ENCODE data around the gene B3GNT2. TPM values are rescaled to one million over a fixed set of nuclear protein-coding genes. Genes with fewer than 3 reads are reported as not detected.

Gene B3GNT2
- polyA plus RNA-seq, 12 donors, result 7.6 to 10.9 (median 9.2) TPM; not detected in 1

DNA sequence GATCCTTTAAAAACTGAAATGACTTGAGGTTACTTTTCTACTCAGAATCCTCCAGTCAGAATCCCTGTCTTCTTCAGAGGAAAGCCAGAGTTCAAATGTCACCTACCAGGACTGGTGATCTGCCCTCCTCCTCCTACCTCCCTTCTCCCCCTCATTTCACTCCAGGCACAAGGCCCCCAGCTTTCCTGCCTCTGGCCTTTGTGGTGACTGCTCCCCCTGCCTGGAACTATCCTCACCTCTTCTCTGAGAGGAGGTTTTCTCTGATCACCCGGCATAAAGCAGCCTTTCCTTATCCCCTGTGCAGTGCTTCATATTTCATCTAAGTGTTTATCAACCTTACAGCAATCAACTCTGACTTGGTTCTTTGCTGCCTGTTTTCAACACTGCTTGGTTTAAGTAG, 6.8 kb downstream of the B3GNT2 start:
- DNase-seq, result no peak

DNA sequence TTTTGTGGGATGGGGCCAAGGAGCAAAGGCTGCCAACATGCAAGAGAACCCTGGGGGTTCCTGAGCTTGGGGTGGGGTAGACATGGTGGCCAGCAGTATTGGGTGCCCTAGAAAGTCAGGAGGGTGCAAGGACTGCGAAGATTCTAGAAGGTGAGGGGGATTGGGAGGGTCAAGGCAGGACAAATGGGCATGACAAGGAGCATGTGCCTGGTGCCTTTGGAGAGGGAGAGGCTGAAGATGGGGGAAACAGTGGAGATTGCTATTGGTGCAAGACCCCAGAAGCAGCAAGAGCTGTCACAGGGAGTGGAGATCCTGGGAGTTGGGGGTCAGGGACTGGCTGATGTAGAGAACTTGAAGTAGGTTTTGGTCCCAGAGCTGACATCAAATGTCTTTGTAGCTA, 7.5 kb downstream of the B3GNT2 start:
- DNase-seq, result no peak

DNA sequence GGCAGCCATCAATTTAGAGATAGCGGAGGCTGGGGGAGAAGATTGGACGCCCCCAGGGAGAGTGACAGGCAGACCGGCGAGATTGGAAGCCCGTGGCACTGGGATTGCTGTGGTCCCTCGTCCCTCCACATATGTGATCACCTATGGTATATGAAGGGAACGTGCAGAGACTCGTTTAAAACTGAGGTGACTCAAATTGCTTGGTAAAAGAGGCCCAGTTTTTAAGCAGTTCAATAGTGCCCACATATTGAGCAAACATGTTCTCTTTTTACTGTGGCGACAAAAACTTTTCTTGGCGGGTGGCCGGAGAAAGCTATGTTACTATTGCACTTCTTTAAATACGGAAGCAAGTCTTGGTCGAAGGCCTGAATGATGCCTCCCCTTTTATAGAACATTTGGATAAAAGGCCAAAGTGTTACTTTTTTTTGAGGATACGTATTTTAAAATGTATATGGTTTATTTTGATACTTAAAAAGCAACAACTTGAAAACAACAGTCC, 9.1 kb downstream of the B3GNT2 start:
- no peak for DNase-seq

DNA sequence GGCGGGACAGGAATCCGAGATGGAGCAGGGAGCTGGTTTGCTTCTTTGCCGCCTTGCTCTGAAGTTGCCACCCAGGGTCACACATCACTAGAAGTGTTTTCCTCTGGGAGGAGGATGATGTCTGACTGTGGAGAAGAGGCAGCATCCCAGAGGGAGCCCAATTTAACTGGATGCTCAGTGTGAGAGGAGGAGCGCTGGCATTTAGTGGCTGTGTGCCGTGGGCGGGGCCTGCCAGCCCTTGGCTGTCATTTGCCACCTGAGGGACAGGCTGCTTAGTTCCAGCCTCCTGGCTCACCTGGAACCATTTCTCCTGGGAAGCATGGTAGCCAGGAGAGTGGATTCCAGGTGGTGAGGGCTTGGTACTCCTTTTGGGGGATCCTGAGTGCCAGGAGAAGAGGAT, 9.6 kb downstream of the B3GNT2 start:
- no peak for DNase-seq

DNA sequence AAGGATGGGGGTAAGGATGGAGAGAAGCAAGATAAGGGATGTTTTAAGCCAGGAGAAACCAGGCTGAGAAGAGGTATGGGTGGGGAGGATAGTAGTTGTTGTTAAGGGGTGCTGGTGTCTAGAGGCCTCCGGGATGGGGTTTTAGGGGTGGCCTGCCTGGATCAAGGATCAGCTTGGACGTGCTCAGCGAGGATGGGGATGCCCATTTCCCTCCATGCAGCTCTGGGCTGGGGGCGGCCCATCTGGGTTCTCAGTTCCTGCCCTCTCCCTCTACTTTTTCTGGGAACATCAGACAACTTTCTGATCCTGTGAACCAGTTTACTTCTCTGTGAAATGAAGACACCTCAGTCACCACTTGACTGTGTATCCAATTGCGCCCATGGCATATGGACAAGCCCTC, 10.1 kb downstream of the B3GNT2 start:
- DNase-seq, result no peak

DNA sequence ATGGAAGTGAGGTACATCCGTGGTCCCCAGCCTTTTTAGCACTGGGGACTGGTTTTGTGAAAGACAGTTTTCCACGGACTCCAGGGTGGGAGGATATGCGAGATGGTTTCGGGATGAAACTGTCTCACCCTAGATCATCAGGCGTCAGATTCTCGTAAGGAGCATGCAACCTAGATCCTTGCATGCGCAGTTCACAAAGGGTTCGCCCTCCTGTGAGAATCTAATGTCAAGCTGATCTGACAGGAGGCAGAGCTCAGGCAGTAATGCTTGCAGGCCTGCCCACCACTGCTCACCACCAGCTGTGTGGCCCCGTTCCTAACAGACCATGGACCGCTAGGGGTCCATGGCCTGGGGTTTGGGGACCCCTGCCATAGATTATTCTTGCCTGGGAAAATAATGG, 11.6 kb downstream of the B3GNT2 start:
- no peak for DNase-seq

DNA sequence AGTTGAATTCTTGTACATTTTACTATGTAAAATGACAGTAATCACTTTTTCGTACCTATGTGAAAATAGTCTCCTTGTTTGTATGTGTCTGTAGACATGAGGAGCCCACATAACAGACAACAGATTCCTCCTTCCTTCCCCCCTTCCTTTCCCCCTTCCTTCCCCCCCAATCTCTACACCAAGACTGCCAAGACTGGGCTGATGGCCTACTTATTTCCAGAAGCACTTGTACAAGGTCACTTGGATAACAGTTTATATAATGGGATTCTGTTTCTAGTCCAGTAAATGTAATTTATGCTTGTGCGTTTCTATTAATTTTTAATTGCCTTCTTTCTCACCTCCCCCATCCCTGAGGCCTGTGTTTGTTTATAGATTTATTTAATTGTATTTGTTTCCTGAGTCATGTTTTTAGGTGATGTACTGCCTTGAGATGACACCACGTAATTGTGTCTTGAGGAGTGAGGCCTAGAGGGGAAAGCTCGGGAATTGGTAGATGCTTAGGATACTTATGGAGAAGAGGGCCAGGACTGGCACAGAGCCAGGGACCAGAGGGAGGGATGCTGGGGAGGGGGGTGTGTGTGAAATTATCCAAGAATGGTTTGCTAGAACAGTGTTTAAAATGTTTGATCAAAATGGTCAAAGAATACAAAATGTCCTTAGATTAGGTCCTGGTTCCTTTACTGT, 12.3 kb downstream of the B3GNT2 start:
- DNase-seq, result no peak

DNA sequence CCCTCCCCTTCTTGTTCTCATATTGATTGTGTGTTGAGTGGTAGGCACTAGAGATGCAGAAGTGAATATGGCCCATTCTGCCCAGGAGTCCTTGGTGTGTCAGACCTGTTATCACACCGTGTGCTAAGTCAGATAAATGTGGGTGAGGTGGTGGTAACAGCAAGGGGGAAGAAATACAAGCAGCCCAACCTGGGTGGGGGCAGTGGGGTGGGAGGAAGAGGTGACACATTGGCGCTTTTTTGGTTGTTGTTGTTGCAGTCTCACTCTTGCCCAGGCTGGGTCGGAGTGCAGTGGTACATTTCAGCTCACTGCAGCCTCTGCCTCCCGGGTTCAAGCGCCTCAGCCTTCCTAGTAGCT, 12.8 kb downstream of the B3GNT2 start:
- no peak for DNase-seq

DNA sequence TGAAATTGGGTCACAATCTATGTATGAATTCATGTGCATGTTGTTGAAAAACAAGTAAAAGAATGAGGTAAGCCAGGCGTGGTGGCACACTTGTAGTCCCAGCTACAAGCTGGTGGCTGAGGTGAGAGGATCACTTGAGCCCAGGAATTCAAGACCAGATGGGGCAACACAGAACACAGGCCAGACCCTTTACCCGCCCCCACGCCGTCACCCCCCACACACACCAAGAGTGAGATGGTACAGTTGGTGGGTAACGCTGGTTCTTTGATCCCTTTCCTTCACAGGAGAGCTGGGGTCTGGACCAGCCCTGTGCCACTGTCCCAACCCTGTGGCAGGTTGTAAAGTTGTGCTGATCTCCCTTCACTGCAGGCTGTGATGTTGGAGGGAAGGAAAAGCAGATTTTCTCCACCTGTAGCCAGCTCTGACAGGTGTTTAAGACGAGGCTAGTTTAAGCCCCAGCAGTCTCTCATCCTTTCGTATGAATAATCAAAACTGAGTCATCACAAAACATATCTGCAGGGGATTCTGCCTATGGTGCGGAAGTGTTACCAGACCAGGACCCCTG, 13.6 kb downstream of the B3GNT2 start:
- no peak for DNase-seq

DNA sequence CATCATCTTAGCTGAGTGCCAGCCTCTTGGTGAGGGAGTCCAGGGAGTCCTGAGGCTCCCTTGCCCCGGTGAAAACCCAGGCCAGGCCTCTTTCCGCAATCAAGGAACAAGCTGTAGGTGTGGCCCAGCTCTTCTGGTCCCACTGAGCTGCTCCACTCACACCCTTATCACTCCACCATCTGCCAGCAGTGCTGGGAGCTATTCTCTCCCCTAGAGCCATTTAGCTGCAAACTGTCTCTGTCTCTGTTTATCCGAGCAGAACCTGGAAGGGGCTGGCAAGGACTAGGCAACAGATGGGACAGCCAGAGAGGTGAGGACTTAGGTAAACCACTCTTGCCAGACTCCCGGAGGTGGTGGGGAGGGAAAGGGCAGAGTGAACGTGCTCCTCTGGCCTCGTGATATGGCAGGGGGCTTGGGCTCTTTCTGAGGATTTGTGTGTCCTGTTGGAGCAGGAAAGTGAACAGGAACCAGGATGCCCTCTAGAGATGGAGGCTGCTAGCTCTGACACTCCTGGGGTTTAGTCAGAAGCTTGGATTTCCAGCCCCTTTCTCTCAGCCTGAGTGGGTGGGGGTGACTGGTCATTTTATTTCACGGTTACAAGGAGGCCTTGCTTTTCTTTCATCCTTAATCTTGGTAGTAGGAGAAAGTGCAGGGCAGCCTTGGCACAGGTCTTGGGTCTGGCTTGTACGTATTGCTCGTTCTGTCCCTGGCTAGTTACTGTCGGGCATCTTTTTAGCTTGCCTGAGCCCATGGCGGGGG, 19.6 kb downstream of the B3GNT2 start:
- no peak for DNase-seq

DNA sequence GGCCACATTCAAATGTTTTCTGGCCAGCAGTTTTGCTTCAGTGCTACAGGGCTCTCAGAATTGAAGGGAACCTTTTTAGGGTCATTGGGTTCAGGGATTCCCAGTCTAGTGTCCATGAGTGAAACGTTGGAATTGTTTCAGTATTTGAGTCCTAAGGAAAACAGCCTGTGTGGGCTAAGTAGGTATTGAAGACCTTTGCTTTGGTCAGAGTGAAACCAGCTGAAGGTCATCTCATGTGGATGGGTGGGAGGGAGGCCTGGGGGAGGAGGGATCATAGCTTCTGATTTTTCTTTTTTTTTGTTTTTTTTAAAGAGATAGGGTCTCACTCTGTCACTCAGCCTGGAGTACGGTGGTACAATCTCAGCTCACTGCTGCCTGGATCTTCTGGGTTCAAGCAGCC, 20.2 kb downstream of the B3GNT2 start:
- DNase-seq, result no peak

DNA sequence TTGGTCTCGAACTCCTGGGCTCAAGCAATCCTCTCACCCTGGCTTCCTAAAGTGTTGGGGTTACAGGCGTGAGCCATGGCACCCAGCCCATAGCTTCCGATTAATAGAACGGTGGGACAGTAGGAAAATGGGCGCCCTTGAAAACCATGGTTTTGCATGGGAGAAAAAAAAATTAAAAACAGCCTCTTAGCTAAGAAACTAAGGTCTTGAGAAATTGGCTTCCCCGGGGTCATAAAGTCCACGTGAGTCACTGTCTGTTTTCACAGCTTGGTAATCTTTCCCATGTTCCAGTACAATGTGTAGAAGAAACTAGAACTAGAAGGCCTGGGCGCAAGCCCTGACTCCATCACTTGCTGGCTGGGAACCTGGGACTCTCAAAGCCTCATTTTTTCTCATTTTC, 20.7 kb downstream of the B3GNT2 start:
- no peak for DNase-seq

DNA sequence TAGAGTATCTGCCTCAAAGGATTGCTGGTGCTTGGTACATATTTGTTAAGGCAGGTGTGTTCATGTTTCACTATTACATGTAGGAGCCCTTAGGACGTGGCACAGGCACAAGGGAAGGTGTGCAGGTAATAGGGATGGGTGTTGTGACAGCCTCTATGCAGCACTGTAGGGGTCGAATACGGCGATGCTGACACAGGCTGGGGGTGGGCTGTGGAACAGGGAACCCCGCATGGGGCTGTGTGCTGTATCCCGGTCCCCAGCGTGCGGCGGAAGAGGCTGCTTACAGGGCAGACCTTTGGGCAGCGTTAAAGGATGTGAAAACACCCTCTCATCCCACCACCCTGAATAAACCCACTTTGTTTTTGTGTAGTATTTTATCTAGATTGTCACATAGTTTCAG, 21.5 kb downstream of the B3GNT2 start:
- no peak for DNase-seq

DNA sequence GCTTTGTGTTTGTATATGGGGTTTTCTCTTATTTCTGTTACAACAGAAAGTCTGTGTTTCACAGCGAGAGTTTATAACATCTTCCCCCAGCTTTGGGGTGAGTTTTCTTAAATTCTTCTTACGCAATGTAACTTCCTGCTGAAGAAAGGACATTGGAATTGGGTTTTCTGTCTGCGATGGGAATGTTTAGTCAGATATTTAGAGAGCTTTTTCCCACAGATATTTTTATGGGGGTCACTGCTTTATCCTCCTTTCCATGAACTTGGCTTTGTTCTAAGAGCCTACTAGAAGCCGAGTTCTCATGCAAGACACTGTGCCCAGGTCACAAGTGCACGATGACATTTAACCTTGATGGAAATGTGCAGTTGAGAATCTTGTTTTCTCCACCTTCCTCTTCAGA, 22.1 kb downstream of the B3GNT2 start:
- no peak for DNase-seq

DNA sequence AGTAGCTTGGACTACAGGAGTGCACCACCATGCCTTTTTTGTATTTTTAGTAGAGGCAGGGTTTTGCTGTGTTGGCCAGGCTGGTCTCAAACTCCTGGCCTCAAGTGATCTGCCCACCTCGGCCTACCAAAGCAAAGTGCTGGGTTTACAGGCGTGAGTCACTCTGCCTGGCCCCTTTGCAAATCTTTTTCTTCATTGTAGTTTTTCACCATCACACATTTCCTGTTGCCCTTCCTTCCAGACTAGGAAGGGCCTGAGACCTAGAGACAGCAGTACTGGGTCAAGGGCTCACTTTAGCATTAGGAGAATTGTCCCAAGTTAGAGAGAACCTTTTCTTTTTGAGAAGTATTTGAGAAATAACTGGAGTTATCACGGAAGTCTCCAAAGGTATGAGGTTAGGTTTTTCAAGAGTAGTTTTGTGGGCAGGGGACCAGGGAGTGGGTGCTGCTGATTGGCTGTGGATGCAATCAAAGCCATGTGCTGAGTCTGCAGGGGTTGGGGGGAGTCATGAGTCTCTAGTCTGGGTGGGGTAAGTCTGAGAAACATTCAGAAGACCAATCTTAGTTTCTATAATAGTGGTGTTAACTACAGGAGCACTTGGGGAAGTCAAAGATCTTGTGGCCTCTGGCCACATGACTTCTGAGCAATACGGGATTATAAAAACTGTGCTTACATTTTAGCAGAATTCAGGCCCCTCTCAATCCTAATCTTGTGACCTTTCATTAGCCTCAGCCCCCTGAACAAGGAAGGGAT, 23.7 kb downstream of the B3GNT2 start:
- DNase-seq, result no peak

DNA sequence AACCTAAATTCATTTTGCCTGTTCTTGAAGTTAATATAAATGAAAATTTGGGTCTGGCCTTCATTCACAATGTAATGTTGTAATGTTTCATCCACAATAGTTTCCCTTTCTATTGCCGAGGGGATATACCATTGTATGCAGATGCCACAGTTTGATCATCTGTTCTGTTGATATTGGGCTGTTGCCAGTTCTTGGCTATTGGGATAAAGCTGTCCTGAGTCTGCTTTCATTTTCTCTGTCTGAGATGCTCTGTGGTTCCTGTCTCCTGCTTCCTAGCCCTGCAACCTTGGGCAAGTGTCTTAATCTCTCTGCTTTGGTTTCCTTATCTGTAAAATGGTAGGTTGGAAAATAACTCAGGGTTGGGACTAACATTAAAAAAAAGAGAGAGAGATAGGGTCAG, 25.2 kb downstream of the B3GNT2 start:
- DNase-seq, result no peak

DNA sequence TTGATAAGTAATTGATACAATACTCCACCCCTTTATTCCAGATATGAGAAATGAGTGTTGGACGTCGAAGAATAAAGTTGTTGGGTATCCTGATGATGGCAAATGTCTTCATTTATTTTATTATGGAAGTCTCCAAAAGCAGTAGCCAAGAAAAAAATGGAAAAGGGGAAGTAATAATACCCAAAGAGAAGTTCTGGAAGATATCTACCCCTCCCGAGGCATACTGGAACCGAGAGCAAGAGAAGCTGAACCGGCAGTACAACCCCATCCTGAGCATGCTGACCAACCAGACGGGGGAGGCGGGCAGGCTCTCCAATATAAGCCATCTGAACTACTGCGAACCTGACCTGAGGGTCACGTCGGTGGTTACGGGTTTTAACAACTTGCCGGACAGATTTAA, 26.3 kb downstream of the B3GNT2 start:
- no peak for DNase-seq

DNA sequence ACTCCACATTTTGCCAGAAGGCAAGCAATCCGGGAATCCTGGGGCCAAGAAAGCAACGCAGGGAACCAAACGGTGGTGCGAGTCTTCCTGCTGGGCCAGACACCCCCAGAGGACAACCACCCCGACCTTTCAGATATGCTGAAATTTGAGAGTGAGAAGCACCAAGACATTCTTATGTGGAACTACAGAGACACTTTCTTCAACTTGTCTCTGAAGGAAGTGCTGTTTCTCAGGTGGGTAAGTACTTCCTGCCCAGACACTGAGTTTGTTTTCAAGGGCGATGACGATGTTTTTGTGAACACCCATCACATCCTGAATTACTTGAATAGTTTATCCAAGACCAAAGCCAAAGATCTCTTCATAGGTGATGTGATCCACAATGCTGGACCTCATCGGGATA, 26.8 kb downstream of the B3GNT2 start:
- DNase-seq, result no peak

DNA sequence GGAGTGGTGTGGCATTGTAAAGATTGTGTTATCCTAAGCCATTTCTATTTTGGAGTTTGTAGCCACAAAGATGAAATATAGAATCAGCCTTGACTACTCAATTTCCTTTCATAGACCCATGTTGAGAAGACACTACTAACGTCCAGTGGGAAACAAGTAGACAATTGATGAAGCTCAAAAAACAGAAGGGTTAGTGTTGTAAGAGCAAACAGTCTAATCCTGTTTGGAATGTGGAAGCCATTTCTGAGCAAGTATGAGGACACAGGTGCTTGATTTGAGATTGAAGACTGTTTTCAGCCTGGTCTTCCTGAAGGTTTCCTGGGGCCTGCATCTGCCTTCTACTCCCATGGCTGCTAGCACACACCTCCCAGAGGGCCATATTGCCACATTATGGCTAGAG, 29.1 kb downstream of the B3GNT2 start:
- DNase-seq, result no peak

DNA sequence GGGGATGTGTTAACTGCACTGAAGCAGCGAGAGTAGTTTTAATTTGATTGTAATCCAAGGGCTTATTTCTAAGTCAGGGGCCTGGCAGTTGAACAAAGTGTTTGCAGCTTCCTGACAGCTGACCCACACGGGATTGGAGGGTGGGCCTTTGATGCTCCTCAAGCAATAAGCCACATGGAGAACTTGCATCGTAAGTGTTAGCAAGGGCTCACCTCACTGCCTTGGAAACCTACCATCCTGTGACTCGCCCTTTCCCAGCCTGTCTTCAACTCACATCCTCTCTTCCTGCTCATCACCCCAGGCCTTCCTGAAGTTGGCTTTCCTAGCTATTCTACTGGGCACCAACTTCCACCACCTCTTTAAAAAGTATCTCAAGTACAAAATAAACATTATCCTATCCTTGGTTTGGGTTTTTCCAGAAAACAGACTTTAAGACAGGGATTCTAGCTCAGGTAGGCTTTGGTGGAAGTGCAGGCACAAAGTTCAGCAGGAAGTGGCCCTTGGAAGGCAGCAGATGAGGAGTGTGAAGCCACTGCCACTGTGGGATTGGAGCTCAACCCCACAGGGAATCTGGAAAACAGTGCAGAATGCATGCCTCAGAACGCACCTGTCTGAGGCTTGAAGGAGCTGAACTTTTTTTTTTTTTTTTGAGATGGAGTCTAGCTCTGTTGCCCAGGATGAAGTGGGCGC, 31.6 kb downstream of the B3GNT2 start:
- no peak for DNase-seq

DNA sequence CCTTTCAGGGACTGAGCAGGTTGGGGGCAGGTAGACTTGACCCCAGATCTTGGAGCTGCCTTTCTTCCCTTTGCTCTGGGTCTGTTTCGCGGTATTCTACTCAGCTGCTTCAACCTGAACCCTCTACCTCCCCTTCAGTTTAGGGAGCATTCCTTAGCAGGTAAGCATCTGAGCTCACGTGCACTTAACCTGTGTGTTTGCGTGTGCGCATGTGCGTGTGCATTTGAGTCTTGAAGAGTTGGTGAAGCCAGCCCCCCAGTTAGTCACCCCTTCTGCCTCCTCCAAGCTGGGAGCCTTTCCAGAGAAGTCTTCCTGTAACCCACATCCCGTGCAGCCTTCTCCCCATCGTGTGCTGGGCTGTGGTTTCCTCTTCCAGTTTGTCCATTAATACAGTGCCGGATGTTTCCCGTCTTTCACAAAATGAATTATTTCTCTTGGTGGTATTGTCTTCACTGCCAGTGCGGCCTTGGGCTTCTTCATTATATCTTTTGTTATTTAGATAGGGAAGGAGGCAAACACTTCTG, 33.2 kb downstream of the B3GNT2 start:
- no peak for DNase-seq

DNA sequence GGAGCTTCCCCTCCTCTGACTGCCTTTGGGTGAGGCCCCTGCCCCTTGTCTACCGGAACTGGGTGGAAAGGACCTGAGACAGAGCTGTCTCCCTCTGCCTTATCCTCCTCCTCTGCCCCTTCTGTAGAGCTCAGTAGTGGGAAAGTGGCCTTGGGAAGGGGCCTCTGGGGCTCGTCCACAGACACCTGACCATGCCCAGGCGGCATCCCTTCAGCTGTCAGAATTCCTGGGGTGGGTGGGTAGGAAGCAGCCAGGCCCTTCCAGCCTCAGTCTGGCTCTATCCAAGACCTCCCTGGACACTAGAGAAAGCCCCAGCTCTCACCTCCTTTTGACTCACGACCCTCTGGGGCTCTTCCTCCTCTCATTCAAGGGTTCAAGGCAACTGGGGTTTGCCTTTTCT, 35.6 kb downstream of the B3GNT2 start:
- DNase-seq, result no peak
